ENCODE results near the gene RB1.

RB1 gene

DNA sequence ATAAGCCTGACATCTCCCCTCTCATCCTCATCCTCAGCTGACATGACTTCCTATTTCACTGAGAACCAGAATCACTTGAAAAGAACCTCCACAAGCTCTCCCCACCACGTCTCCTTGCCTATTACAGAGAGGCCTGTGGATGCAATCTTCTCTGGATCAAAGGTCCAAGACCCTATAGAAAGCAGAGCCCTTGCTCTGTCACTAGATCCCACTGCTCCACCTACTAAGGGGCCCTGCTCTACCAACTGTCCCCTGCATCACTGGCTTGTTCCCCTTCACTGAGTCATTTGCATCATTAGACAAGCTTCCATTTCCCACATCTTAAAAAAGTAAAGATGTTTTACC, 188.5 kb downstream of the RB1 start:
- Histone ChIP-seq H3K4me2 (ENCODE audit: low read length) (peak overlapping the region; percentile 82), H3K9ac (ENCODE audit: low read length) (peak overlapping the region; percentile 81), H3K4me3 (ENCODE audit: low read length) (peak overlapping the region; percentile 59), H2AFZ (ENCODE audit: low read depth, low read length) (no peak overlapping the region), H3K27me3 (ENCODE audit: low read depth, low read length) (no peaks in the 10 kb centered on the region), H4K20me1 (ENCODE audit: insufficient read depth, low read length) (no peaks in the 10 kb centered on the region), H3K36me3 (replicated peaks; ENCODE audit: low read depth, low read length) (peaks cover 40% of the 10 kb centered on the region), H3K4me1 (ENCODE audit: low read length) (peaks cover 74% of the 10 kb centered on the region), H3K79me2 (ENCODE audit: low read length) (no peaks in the 10 kb centered on the region), H3K9me3 (ENCODE audit: insufficient read depth, low read length) (no peaks in the 10 kb centered on the region), H3K27ac (ENCODE audit: low read length) (peak overlapping the region; percentile 95)
- TF ChIP-seq EZH2phosphoT487 (IDR thresholded peaks at IDR 0.05; ENCODE audit: low read depth), result no peak
- TF ChIP-seq, protein P1, sequence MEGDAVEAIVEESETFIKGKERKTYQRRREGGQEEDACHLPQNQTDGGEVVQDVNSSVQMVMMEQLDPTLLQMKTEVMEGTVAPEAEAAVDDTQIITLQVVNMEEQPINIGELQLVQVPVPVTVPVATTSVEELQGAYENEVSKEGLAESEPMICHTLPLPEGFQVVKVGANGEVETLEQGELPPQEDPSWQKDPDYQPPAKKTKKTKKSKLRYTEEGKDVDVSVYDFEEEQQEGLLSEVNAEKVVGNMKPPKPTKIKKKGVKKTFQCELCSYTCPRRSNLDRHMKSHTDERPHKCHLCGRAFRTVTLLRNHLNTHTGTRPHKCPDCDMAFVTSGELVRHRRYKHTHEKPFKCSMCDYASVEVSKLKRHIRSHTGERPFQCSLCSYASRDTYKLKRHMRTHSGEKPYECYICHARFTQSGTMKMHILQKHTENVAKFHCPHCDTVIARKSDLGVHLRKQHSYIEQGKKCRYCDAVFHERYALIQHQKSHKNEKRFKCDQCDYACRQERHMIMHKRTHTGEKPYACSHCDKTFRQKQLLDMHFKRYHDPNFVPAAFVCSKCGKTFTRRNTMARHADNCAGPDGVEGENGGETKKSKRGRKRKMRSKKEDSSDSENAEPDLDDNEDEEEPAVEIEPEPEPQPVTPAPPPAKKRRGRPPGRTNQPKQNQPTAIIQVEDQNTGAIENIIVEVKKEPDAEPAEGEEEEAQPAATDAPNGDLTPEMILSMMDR (IDR thresholded peaks at IDR 0.05; ENCODE audit: low read depth, low read length), result no peak

DNA sequence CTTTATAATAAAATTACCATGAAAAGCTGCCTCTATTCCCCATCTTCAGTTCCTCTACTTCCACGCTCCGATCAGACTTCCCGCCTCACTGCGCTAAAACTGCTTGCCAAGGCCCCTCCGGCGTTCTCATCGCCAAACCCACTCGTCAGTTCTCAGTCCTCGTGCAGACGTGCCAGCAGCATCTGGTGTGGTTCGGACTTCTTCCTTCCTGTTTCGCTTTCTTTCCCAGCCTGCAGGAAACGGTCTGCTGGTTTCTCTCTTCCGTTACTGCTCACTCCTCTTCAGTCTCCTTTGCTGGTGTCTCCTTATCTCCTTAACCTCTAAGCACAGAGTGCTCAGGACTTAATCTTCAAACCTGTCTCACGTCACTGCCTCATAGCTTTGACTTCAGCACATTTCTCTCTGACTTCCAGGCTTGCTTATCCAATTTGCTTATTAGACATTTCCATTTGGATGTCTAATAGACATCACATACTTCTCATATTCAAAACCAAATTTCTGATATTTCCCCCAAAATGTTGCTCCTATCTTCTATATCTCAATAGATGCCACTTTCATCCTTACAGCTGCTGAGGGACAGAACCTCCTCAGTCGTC, 189.0 kb downstream of the RB1 start:
- peaks cover 37% of the 10 kb centered on the region for H3K36me3 ChIP-seq (replicated peaks; ENCODE audit: low read depth, low read length)
- H3K4me2 ChIP-seq (ENCODE audit: low read length), result peak overlapping the region; percentile 82
- no peaks in the 10 kb centered on the region for H3K27me3 ChIP-seq (ENCODE audit: low read depth, low read length)
- no peaks in the 10 kb centered on the region for H3K79me2 ChIP-seq (ENCODE audit: low read length)
- peak overlapping the region; percentile 59 for H3K4me3 ChIP-seq (ENCODE audit: low read length)
- no peak overlapping the region for H2AFZ ChIP-seq (ENCODE audit: low read depth, low read length)
- peaks cover 79% of the 10 kb centered on the region for H3K4me1 ChIP-seq (ENCODE audit: low read length)
- no peaks in the 10 kb centered on the region for H4K20me1 ChIP-seq (ENCODE audit: insufficient read depth, low read length)
- no peaks in the 10 kb centered on the region for H3K9me3 ChIP-seq (ENCODE audit: insufficient read depth, low read length)
- peak overlapping the region; percentile 95 for H3K27ac ChIP-seq (ENCODE audit: low read length)
- TF ChIP-seq, protein P1 (IDR thresholded peaks at IDR 0.05; ENCODE audit: low read depth, low read length), result no peak
- 0 out of 2 replicates have a peak, but pooled peaks have one; percentile 34 for TF ChIP-seq EZH2phosphoT487 (IDR thresholded peaks at IDR 0.05; ENCODE audit: low read depth)
- peak overlapping the region; percentile 81 for H3K9ac ChIP-seq (ENCODE audit: low read length)

DNA sequence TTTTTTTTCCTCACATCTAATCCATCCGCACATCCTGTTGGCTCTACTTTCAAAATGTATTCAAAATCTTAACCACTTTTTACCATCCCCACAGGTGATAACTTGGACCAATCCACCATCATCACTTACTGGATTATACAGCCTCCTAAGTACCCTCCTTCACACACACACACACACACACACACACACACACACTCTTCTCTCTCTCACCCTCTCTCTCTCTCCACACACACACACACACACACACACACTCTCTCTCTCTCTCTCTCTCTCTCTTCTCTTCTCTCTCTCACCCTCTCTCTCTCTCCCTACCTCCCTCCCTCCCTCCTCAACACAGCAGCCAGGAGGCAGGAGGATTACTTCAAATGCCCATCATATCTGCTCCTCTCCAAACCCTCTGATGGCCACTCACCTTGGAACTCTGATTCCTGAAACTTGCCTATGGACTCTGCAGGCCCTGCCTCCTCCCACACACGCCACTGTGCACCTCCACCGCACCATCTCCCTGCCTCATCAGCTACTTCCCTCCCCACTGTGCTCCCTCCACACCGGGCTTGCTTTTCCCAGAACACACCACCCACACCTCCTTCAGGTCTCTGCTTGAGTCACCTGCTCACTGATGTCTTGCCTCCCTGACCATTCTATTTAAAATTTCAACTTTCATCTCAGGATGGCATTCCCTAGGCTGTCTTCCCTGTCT, 189.7 kb downstream of the RB1 start:
- peaks cover 37% of the 10 kb centered on the region for H3K36me3 ChIP-seq (replicated peaks; ENCODE audit: low read depth, low read length)
- H3K4me1 ChIP-seq (ENCODE audit: low read length), result peaks cover 84% of the 10 kb centered on the region
- peak overlapping the region; percentile 72 for H3K9ac ChIP-seq (ENCODE audit: low read length)
- H3K9me3 ChIP-seq (ENCODE audit: insufficient read depth, low read length), result no peaks in the 10 kb centered on the region
- no peak for TF ChIP-seq EZH2phosphoT487 (IDR thresholded peaks at IDR 0.05; ENCODE audit: low read depth)
- TF ChIP-seq, protein P1 (IDR thresholded peaks at IDR 0.05; ENCODE audit: low read depth, low read length), result no peak
- H4K20me1 ChIP-seq (ENCODE audit: insufficient read depth, low read length), result no peaks in the 10 kb centered on the region
- H3K27me3 ChIP-seq (ENCODE audit: low read depth, low read length), result no peaks in the 10 kb centered on the region
- no peak overlapping the region for H2AFZ ChIP-seq (ENCODE audit: low read depth, low read length)
- H3K27ac ChIP-seq (ENCODE audit: low read length), result peak overlapping the region; percentile 95
- peak overlapping the region; percentile 82 for H3K4me2 ChIP-seq (ENCODE audit: low read length)
- no peaks in the 10 kb centered on the region for H3K79me2 ChIP-seq (ENCODE audit: low read length)
- peak overlapping the region; percentile 59 for H3K4me3 ChIP-seq (ENCODE audit: low read length)

DNA sequence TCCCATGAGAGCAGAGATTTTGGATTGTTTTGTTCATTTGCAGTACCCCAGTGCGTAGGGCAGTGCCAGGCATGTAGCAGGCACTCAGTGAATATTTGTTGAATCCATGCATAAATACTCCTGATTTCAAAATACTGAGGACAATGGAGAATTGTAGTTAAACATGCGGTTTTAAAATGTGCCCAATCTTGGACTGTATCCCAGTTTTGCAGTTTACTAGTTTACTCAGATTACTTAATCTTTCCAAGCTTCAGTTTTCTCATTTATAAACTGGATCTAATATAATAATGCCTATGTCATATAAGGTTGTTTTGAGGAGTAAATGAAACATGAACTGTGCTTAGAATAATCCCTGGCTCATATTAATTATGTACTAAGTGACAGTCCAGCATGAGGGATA, 190.3 kb downstream of the RB1 start:
- Histone ChIP-seq H3K27me3 (ENCODE audit: low read depth, low read length) (no peaks in the 10 kb centered on the region), H3K9ac (ENCODE audit: low read length) (peak overlapping the region; percentile 72; the same call in 1 of the 2 replicates), H3K4me1 (ENCODE audit: low read length) (peaks cover 82% of the 10 kb centered on the region), H4K20me1 (ENCODE audit: insufficient read depth, low read length) (no peaks in the 10 kb centered on the region), H3K36me3 (replicated peaks; ENCODE audit: low read depth, low read length) (peaks cover 32% of the 10 kb centered on the region), H3K79me2 (ENCODE audit: low read length) (no peaks in the 10 kb centered on the region), H3K4me3 (ENCODE audit: low read length) (peak overlapping the region; percentile 2; the same call in 1 of the 2 replicates), H3K9me3 (ENCODE audit: insufficient read depth, low read length) (no peaks in the 10 kb centered on the region), H2AFZ (ENCODE audit: low read depth, low read length) (no peak overlapping the region), H3K4me2 (ENCODE audit: low read length) (peak overlapping the region; percentile 82), H3K27ac (ENCODE audit: low read length) (peak overlapping the region; percentile 95)
- no peak for TF ChIP-seq EZH2phosphoT487 (IDR thresholded peaks at IDR 0.05; ENCODE audit: low read depth)
- TF ChIP-seq, protein P1 (IDR thresholded peaks at IDR 0.05; ENCODE audit: low read depth, low read length), result no peak
